Large intestine (tissue), 12 donors: ENCODE measurements around the gene RFXANK. TPM values are rescaled to one million over a fixed set of nuclear protein-coding genes. Genes with fewer than 3 reads are reported as not detected.
A peak's percentile ranks its signal among the peaks of the same experiment; 100 is the strongest.
"Not testable (repeated sequence)": the region's sequence is repeated elsewhere in the genome, so short reads cannot be mapped to it uniquely, and the experiment has no call there.

Experiments
- DNase-seq, 2 donors: peaks; one replicate each; pipeline versions ENCODE4 v3.0.0 to v3.0.0-alpha.2; 2013
- H3K27ac ChIP-seq: one replicate; pipeline ENCODE4 v1.5.1; 2013; ENCODE audit warnings: low read length
- H3K27me3 ChIP-seq: 2 replicates; pipeline ENCODE4 v1.6.1; 2013; ENCODE audit warnings: low read length; ENCODE audit not compliant: control insufficient read depth, insufficient read depth
- H3K36me3 ChIP-seq: 2 replicates; pipeline ENCODE4 v1.6.1; 2013; ENCODE audit warnings: low read length; ENCODE audit not compliant: control insufficient read depth, insufficient read depth
- H3K4me1 ChIP-seq: one replicate; pipeline ENCODE4 v1.6.1; 2013; ENCODE audit warnings: low read length; ENCODE audit not compliant: control insufficient read depth, insufficient read depth
- H3K4me3 ChIP-seq: one replicate; pipeline ENCODE4 v1.5.1; 2013; ENCODE audit warnings: low read length
- H3K9me3 ChIP-seq: one replicate; pipeline ENCODE4 v1.6.1; 2013; ENCODE audit warnings: mild to moderate bottlenecking, low read depth, low read length, moderate library complexity; ENCODE audit not compliant: control insufficient read depth
- WGBS: methylation state at CpG from one replicate; pipeline ENCODE4 v1.1.5; 2013; ENCODE audit warnings: low lambda C conversion rate; ENCODE audit not compliant: insufficient coverage; 5-methylcytosine and 5-hydroxymethylcytosine counted together
- long read RNA-seq, 11 donors: transcript quantifications; one replicate each; lab custom pipeline, GENCODE V29; 2026
- polyA plus RNA-seq: library from polyadenylated mRNA; unstranded; fragments of 120-200 nt; gene quantifications from one replicate; pipeline ENCODE4 v1.2.1, GENCODE V29; 2013

RFXANK gene, protein sequence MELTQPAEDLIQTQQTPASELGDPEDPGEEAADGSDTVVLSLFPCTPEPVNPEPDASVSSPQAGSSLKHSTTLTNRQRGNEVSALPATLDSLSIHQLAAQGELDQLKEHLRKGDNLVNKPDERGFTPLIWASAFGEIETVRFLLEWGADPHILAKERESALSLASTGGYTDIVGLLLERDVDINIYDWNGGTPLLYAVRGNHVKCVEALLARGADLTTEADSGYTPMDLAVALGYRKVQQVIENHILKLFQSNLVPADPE
- 58.5 TPM for polyA plus RNA-seq
- long read RNA-seq, donor 1, transcript RFXANK-203 (9 exons, 1,212 nt) = major isoform, 5 of 14 reads
- long read RNA-seq, donor 1, partial matches to known transcripts = 0 of 14 reads
- long read RNA-seq, donor 1, other reads (novel, unspliced or antisense) = 7 of 14 reads
- long read RNA-seq, donor 2, transcript RFXANK-203 (9 exons, 1,212 nt) = major isoform, 8 of 29 reads
- long read RNA-seq, donor 2, partial matches to known transcripts = 17 of 29 reads
- long read RNA-seq, donor 2, other reads (novel, unspliced or antisense) = 0 of 29 reads
- long read RNA-seq, donor 3 = 0 reads
- long read RNA-seq, donor 4, partial matches to known transcripts = 0 of 1 reads
- long read RNA-seq, donor 4, other reads (novel, unspliced or antisense) = 0 of 1 reads
- long read RNA-seq, donor 5, partial matches to known transcripts = 11 of 14 reads
- long read RNA-seq, donor 5, other reads (novel, unspliced or antisense) = 0 of 14 reads
- long read RNA-seq, donor 6, partial matches to known transcripts = 5 of 20 reads
- long read RNA-seq, donor 6, other reads (novel, unspliced or antisense) = 9 of 20 reads
- long read RNA-seq, donor 7, partial matches to known transcripts = 5 of 9 reads
- long read RNA-seq, donor 7, other reads (novel, unspliced or antisense) = 0 of 9 reads
- long read RNA-seq, donor 8, transcript RFXANK-203 (9 exons, 1,212 nt) = major isoform, 13 of 54 reads
- long read RNA-seq, donor 8, partial matches to known transcripts = 18 of 54 reads
- long read RNA-seq, donor 8, other reads (novel, unspliced or antisense) = 20 of 54 reads
- long read RNA-seq, donor 9, transcript RFXANK-203 (9 exons, 1,212 nt) = major isoform, 6 of 23 reads
- long read RNA-seq, donor 9, partial matches to known transcripts = 0 of 23 reads
- long read RNA-seq, donor 9, other reads (novel, unspliced or antisense) = 13 of 23 reads
- long read RNA-seq, donor 10, transcript RFXANK-203 (9 exons, 1,212 nt) = major isoform, 9 of 18 reads
- long read RNA-seq, donor 10, partial matches to known transcripts = 0 of 18 reads
- long read RNA-seq, donor 10, other reads (novel, unspliced or antisense) = 6 of 18 reads
- long read RNA-seq, donor 11, transcript RFXANK-203 (9 exons, 1,212 nt) = major isoform, 6 of 14 reads
- long read RNA-seq, donor 11, partial matches to known transcripts = 0 of 14 reads
- long read RNA-seq, donor 11, other reads (novel, unspliced or antisense) = 0 of 14 reads

DNA sequence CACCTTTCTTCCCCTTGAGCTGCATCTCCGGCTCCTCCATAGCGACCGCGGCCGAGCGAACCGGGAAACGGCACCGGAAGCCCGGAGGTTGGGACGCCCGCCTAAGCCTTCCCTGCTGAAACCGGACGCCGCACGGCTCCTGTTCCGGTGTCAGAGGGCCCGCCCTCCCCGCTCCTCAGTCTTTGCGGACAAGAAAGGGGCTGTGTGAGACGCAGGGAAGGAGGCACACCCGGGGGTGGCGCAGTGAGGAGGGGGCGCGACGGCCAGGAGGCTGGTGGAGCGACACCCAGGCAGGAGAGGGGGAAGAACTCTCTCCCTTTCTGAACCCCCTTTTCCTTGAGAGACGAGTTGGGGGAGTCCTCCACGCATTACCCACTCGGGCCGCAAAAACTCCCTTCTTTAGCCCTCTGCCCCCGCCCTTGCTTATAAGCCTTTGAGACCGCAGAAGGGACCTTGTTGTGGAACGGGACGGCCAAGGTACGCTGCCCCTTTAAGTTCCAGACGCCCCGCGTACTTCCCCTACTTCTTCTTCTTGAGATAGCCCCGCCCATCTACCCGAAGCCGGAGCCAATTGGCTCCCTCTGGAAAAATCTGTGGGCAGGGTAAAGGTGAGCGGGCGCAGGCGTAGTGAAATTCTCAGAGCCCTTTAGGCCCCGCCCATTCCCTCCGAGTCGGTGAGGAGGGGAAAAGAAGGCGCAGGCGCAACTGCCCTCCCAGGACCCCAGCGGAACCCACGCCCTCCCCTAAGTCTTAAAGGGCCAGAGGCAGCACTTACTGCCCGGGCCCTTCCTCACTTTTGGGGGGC, at the start of gene RFXANK, which contains the start of gene BORCS8:
TSS of gene RFXANK (plus strand) at position 181 of the 805 bp plus-strand sequence. CDS start 1,689 bp downstream, outside the sequence.
TSS of gene BORCS8 (minus strand) at position 75 of the 805 bp plus-strand sequence. CDS start at position 40, 35 bp downstream.
- Histone ChIP-seq H3K36me3 (peaks cover 13% of the 10 kb centered on the region), H3K9me3 (no peaks in the 10 kb centered on the region), H3K4me3 (peak within 1 kb of the TSS; percentile 73), H3K27ac (peak within 1 kb of the TSS; percentile 92), H3K4me1 (no peaks in the 10 kb centered on the region), H3K27me3 (no peaks in the 10 kb centered on the region)
- DNase-seq = peak; percentile 99 to 100
- WGBS = 0% methylated on average over 6 of the region's 53 CpGs

DNA sequence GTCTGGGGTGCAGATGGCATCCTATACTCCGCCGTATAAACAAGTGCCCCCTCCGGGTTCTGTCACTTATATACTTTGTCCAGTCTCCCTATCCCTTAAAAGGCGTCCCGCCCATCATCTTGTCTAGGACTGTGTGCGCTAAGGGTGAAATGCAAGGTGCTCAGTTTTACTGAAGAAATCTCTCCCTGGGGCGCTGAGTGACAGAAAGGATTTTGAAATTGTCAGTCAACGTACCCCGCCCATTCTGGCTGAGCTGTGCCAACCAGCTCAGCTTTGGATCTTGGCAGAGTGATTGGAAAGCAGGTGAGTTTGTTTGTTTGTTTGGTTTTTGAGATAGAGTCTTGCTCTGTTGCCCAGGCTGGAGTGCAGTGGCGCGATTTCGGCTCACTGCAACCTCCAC, 49.7 kb upstream of the RFXANK start:
- H3K27me3 ChIP-seq = no peaks in the 10 kb centered on the region
- no peak for DNase-seq
- no peaks in the 10 kb centered on the region for H3K9me3 ChIP-seq
- no CpG with 5 or more reads among the region's 12 CpGs for WGBS
- no peak overlapping the region for H3K27ac ChIP-seq
- peaks cover 11% of the 10 kb centered on the region for H3K36me3 ChIP-seq
- H3K4me1 ChIP-seq = peaks cover 9% of the 10 kb centered on the region
- H3K4me3 ChIP-seq = no peak overlapping the region

DNA sequence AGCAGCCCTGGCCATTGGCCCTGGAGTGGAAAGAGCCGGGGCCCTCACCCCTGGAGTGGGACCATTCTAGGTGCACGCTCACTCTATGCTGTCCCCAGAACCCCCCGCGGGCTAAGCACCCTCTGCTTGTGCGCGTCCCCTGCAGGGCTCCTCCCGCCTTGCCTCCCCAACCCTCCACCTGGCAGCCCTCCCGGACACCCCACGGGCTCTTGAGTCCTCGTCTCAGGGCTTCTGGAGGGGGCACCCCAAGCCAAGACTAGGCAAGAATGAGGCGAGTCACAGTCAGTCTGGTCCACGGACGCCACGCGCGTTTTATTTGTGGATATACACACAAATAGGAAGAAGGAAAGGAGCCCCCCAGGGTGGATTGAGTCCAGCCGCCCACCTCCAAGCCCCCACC, 46.8 kb upstream of the RFXANK start:
- Histone ChIP-seq H3K27ac (no peak overlapping the region), H3K9me3 (no peaks in the 10 kb centered on the region), H3K27me3 (no peaks in the 10 kb centered on the region), H3K4me3 (no peak overlapping the region), H3K36me3 (peaks cover 26% of the 10 kb centered on the region), H3K4me1 (peaks cover 4% of the 10 kb centered on the region)
- no peak for DNase-seq
- WGBS = no CpG with 5 or more reads among the region's 17 CpGs

DNA sequence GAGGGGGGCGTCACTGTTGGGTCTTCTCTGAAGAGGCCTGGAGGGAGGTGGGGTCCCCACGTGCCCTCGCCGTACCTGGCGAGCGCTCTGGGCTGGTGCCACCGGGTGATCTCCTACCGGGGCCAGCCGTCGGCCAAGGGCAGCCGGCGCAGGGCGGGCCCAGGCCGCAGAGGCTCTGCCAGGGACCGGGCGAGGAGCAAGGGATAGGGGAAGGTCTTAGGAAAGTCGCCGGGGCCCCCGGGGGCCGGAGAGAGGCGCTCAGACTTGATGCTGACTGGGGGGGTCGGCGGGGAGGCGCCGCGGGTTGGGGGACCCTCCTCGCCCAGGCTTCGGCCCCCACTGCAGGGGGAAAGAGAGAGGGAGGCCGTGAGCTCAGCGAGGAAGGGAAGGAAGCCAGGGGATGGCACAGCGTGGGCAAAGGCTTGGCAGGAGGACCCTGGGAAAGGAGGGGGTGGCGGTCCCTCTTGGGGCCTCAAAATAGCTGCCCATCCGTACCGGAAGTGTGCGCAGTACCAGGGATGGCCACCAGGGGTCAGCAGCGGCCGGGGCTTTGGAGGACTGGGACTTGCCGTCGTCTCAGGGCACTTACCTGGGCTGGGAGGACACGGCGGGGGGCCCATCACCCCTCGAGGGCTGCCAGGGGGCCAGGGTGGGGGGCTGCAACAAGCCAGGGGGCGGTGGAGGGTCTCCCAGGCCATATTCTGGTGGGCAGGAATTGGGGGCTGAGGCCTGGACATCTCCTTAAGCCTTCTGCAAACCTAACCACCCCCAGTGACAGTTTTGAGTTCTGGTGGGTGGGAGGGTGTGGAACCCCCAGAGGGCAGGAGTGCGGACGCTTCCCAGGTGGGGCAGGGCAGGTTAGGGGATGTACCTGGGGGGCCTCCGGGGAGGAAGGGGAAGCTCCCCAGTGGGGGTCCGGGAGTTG, 46.1 kb upstream of the RFXANK start:
- Histone ChIP-seq H3K27me3 (no peaks in the 10 kb centered on the region), H3K9me3 (no peaks in the 10 kb centered on the region), H3K4me1 (peaks cover 4% of the 10 kb centered on the region), H3K4me3 (peak overlapping the region; percentile 25), H3K27ac (no peak overlapping the region), H3K36me3 (peaks cover 30% of the 10 kb centered on the region)
- peak; percentile 44 to 53 for DNase-seq
- no CpG with 5 or more reads among the region's 47 CpGs for WGBS

DNA sequence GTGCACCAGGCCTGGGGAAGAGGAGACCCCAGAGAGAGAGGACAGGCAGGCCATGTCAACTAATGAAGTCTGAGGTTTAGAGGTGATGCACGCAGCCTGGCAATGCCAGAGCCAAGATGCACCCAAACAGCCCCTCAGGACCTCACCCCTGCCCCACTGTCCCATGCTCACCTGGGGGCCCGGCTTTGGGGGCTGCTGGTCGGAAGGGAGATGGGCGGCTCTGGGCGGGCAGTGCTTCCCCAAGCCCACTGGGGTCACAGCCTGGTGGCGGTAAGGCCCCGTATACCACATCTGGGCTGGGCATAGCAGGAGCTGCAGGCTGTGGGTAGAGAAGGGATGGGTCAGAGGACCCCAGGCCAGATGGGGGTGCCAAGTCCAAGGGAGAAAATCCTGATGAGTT, 45.2 kb upstream of the RFXANK start:
- Histone ChIP-seq H3K4me1 (peaks cover 4% of the 10 kb centered on the region), H3K27me3 (no peaks in the 10 kb centered on the region)
- WGBS = no CpG with 5 or more reads among the region's 7 CpGs

DNA sequence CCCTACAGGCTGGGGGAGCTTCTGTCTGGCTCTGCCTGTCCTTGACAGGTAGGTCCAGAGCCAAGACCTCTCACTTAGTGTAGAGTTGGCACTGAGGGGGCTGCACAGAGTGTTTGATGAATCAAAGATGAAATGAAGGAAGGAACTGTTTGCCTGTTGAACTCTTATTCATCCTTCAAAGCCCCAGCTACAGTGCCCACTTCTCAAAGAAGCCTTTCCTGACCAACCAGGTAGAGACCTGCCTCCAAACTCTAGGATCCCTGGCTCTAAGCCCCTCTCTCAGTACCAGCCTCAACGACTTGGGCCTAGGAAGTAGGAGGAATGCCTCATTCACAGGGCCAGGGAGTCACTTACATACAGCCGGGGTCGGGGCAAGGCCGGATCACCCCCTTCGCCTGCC, 44.7 kb upstream of the RFXANK start:
- no CpG with 5 or more reads among the region's 5 CpGs for WGBS
- H3K4me3 ChIP-seq = no peak overlapping the region
- H3K27ac ChIP-seq = no peak overlapping the region
- peaks cover 30% of the 10 kb centered on the region for H3K36me3 ChIP-seq
- no peaks in the 10 kb centered on the region for H3K27me3 ChIP-seq
- DNase-seq = no peak
- H3K4me1 ChIP-seq = peaks cover 4% of the 10 kb centered on the region
- H3K9me3 ChIP-seq = no peaks in the 10 kb centered on the region

More for the DNA sequence above, 45.2 kb upstream of the RFXANK start:
- DNase-seq = no peak
- H3K27ac ChIP-seq = no peak overlapping the region
- no peak overlapping the region for H3K4me3 ChIP-seq
- peaks cover 30% of the 10 kb centered on the region for H3K36me3 ChIP-seq
- H3K9me3 ChIP-seq = no peaks in the 10 kb centered on the region

DNA sequence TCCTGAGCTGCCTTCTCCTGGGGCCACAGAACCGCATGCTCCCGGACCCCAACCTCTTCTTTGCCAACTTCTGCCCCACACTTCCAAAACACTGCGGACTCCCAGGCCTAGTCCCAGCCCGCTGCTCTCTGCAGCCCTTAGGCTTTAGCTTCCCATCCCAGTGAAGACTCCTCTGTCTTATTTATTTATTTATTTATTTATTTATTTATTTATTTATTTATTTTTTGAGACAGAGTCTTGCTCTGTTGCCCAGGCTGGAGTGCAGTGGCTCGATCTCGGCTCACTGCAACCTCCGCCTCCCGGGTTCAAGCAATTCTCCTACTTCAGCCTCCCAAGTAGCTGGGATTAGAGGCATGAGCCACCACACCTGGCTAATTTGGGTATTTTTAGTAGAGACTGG, 43.6 kb upstream of the RFXANK start:
- not testable (repeated sequence) for H3K9me3 ChIP-seq, H3K4me1 ChIP-seq, H3K27me3 ChIP-seq, H3K27ac ChIP-seq, H3K4me3 ChIP-seq, DNase-seq
- no CpG with 5 or more reads among the region's 8 CpGs for WGBS
- peaks cover 30% of the 10 kb centered on the region for H3K36me3 ChIP-seq

DNA sequence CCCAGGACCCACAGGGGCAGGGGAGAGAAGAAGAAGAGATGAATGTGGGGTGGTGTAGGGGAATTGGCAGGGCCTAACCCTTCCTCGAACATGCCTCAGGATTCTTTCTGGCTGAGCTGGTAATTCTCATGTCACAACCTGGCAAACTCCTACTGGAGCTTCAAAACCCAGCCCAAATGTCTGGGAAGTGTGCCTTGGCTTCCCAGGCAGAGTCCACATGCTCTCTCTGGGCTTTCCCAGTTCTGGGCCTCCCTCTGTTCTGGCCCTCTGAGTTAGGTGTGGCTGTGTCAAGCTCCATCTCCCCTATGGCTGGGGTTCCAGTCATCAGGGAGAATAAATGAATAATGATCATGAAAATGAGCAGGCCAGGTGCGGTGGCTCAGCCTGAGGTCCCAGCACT, 42.6 kb upstream of the RFXANK start:
- 100% methylated on average over 1 of the region's 2 CpGs for WGBS
- H3K4me3 ChIP-seq = no peak overlapping the region
- DNase-seq = no peak
- H3K36me3 ChIP-seq = peaks cover 30% of the 10 kb centered on the region
- H3K9me3 ChIP-seq = no peaks in the 10 kb centered on the region
- no peak overlapping the region for H3K27ac ChIP-seq
- H3K4me1 ChIP-seq = peaks cover 4% of the 10 kb centered on the region
- no peaks in the 10 kb centered on the region for H3K27me3 ChIP-seq
